Medulla oblongata (tissue), 1 donor: ENCODE data around the gene TPCN1.
A peak's percentile ranks its signal among the peaks of the same experiment; 100 is the strongest.

Experiments
- DNase-seq: peaks from one replicate; pipeline ENCODE4 v3.0.0-alpha.2; 2015; ENCODE audit errors: extremely low spot score

The TPCN1 gene

DNA sequence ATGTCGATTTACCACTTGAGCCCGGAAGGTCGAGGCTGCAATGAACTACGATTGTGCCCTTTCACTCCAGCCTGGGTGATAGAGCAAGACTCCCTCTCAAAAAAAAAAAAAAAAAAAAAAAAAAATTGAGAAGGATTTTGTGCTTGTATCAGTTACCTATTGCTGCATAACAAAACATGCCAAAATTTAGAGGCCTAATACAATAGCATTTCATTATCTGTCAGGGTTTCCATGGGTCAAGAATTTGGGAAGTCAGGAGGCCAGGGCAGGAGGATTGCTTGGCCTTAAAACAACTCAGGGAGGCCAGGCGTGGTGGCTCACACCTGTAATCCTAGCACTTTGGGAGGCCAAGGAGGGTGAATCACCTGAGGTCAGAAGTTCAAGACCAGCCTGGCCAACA lies 118.3 kb downstream of the TPCN1 start:
- no peak for DNase-seq

DNA sequence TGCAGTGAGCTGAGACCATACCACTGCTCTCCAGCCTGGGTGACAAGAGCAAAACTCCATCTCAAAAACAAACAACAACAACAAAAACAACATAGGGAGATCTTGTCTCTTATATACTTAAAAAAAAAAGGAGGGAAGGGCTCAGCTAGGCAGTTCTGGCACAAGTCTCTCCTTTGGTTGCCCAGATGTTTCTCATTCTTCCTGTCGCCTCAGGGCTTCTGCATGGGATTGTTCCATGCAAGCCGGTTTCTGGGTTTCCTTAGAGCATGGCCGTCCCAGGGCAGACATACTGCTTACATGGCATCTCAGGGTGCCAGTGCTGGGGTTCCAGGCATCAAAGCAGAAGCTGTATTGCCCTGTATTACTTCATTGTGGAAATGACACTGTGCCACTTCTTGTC lies 118.8 kb downstream of the TPCN1 start:
- DNase-seq, result no peak

DNA sequence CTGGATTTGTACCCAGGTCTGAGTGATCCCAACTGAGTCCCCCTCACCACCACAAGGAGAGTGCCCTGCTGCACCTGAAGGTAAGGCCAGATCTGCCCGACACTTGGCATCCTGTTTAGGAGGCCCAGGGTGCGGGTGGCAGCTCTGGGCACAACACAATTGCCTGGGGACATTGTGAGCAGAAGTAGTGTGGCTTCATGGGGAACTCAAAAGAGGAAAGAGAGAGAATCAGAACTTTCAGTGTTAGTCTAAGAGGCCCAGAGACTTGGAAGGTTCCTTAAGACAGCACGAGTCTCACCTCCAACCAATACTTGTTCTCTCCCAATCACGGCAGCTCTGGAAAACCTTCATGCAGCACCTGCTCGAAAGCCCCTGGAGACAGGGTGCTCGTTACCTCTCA lies 120.3 kb downstream of the TPCN1 start:
- peak; percentile 46 for DNase-seq

DNA sequence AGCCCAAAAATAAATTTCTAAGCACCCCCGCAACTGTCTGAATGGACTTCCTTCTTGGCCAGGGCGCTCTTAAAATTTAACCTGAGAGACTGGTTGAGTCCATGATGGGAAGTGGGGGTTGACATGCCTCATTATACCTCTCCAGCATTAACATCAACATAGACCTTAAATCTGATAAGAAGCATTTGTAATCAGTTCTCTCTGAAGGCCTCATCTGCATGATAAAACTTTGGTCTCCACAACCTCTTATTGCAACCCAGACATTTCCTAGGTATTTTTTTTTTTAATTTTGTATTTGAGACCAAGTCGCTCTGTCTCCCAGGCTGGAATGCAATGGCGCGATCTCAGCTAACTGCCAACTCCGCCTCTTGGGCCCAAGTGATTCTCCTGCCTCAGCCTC lies 124.1 kb downstream of the TPCN1 start:
- no peak for DNase-seq

DNA sequence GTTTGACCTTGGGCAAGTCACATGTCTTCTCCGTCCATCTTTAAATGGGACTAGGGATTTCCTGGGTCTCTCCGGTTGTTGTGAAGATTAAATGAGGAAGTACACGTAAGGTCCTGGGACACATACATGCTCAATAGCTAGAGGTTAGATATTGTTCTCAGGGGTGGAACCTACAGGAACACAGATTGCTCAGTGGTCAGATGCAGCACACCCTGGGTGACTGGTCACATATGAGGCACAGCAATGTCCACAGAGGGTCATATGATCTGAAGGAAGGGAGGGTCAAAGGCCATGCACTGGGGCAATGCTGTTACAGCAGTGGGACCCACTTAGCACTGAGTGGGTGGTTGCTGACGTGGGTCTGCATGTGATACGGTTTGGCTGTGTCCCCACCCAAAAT lies 125.1 kb downstream of the TPCN1 start:
- DNase-seq, result no peak

DNA sequence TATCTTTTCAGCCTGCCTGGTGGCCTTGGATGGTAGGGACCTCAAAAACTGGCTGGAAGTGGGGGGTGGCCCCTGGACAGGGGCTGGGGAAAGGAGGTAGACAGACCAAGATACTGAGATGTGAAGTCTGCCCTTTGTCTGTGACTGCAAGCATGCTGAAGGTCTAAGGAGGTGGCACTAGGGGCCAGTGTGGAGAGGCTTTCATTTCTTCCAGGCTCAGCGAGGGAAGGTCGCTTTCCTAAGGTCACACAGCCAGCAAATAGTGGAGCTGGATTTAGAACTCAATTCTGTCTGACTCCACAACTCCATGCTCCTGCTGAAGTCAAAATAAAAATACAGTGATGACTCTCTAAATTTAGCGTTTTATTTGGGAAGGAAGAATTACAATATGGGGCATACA lies 125.8 kb downstream of the TPCN1 start:
- DNase-seq, result no peak

DNA sequence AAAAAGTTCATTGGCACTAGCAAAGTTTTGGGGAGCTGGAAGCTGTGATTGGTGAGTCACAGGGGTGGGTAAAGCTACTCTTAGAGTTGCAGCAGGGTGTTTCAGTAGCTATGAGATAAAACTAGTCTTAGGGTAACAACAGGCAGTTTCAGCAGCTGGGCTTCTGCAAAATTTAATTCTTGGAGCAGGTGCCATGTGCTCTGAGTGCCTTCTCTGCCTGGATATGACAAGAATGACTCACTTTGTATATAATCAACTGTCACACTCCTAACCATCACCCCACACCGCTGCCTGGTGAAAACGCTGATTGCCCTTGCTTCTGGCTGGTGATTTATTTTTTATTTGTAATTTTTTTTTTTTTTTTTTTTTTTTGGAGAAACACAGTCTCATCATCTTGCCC lies 126.6 kb downstream of the TPCN1 start:
- DNase-seq, result no peak
